GM12878 (cell line): Measurements from ENCODE around the gene ASB2. TPM values are rescaled to one million over a fixed set of nuclear protein-coding genes. Genes with fewer than 3 reads are reported as not detected.
A peak's percentile ranks its signal among the peaks of the same experiment; 100 is the strongest.

Source experiments
- ATAC-seq: fragments of 200-7000 bp; cut with Tn5 transposase; 3 replicates; pipeline ENCODE4 v1.9.1; 2020; ENCODE audit warnings: mild to moderate bottlenecking, moderate library complexity
- BruUV-seq: library from RNA; stranded (reverse); fragments of 400-500 nt; replicated peaks from 2 replicates; lab custom pipeline; 2021; lab: Mats Ljungman, UMichigan
- CTCF ChIA-PET: fragments of 300-600 bp; sonication (Branson Sonifier 250); formaldehyde crosslinking; extraction: SDS; loops from one replicate; lab custom pipeline; 2021; ENCODE audit warnings: inconsistent platforms; lab: Yijun Ruan, JAX
- POLR2A ChIA-PET: fragments of 350-600 bp; formaldehyde crosslinking; extraction: SDS; loops from one replicate; lab custom pipeline; 2021; ENCODE audit warnings: inconsistent platforms; lab: Charles Lee
- RAD21 ChIA-PET: fragments of 300-600 bp; sonication (Branson Sonifier 250); formaldehyde crosslinking; loops from one replicate; lab custom pipeline; 2023; ENCODE audit warnings: antibody characterized with exemption; ENCODE audit not compliant: unreplicated experiment; lab: Charles Lee
- SMC1A ChIA-PET: fragments of 300-600 bp; sonication (Branson Sonifier 250); formaldehyde crosslinking; loops from one replicate; lab custom pipeline; 2023; ENCODE audit not compliant: unreplicated experiment, uncharacterized antibody; lab: Charles Lee
- DNase-seq: peaks from one replicate; pipeline ENCODE4 v3.0.0-alpha.2; 2011; ENCODE audit warnings: low read depth, low spot score
- FAIRE-seq: peaks from 3 replicates; lab custom pipeline; 2011; peaks lifted over from hg19 to GRCh38; lab: Jason Lieb, UNC
- H2AFZ ChIP-seq: 2 replicates; pipeline ENCODE4 v1.6.0; 2011; ENCODE audit warnings: low read depth, low read length, control low read depth; ENCODE audit not compliant: control insufficient read depth
- H3K27ac ChIP-seq: 2 replicates; pipeline ENCODE4 v1.5.1; 2011; ENCODE audit warnings: control low read depth; ENCODE audit not compliant: control insufficient read depth, insufficient read depth
- H3K27me3 ChIP-seq, 2 experiments: replicated peaks in 1 of 2; 2 replicates each; pipeline versions ENCODE4 v1.6.0 to v1.6.1; 2011; ENCODE audit warnings: low read length in 1 of 2; ENCODE audit not compliant: control insufficient read depth in 2 of 2, insufficient read depth in 2 of 2
- H3K36me3 ChIP-seq, 2 experiments: 2 replicates each; pipeline ENCODE4 v1.5.1; 2011; ENCODE audit warnings: low read length in 1 of 2; ENCODE audit not compliant: control insufficient read depth in 2 of 2, insufficient read depth in 2 of 2
- H3K4me1 ChIP-seq: 2 replicates; pipeline ENCODE4 v1.6.1; 2011; ENCODE audit warnings: mild to moderate bottlenecking, low read length, moderate library complexity, mixed read lengths; ENCODE audit not compliant: control insufficient read depth, insufficient read depth
- H3K4me2 ChIP-seq: 2 replicates; pipeline ENCODE4 v1.6.0; 2011; ENCODE audit warnings: control low read depth; ENCODE audit not compliant: control insufficient read depth, insufficient read depth
- H3K4me3 ChIP-seq: fragments of 200-600 bp; sonication (generic); 2 replicates; pipeline ENCODE4 v1.5.1; 2016
- H3K79me2 ChIP-seq: 2 replicates; pipeline ENCODE4 v1.6.0; 2011; ENCODE audit warnings: low read length; ENCODE audit not compliant: control insufficient read depth, insufficient read depth
- H3K9ac ChIP-seq: 2 replicates; pipeline ENCODE4 v1.8.0; 2011; ENCODE audit warnings: low read length, control low read depth, mixed read lengths; ENCODE audit not compliant: control insufficient read depth, insufficient read depth
- H3K9me3 ChIP-seq: replicated peaks from 3 replicates; pipeline ENCODE4 v1.5.1; 2011; ENCODE audit warnings: mild to moderate bottlenecking, low read length; ENCODE audit not compliant: control insufficient read depth, insufficient read depth
- H4K20me1 ChIP-seq: 2 replicates; pipeline ENCODE4 v1.6.0; 2011; ENCODE audit not compliant: control insufficient read depth, insufficient read depth
- BRCA1 ChIP-seq: IDR thresholded peaks from 2 replicates; pipeline ENCODE4 v1.6.1; 2011; ENCODE audit warnings: low read depth, low read length, improper control_type of control experiment
- CHD2 ChIP-seq: IDR thresholded peaks from 2 replicates; pipeline ENCODE4 v1.6.1; 2011; ENCODE audit warnings: low read depth, low read length, improper control_type of control experiment, borderline replicate concordance
- MEF2A ChIP-seq: IDR thresholded peaks from 2 replicates; pipeline ENCODE4 v1.6.1; 2011; ENCODE audit warnings: low read depth, mild to moderate bottlenecking, low read length, moderate library complexity; ENCODE audit not compliant: insufficient read depth
- NFXL1 ChIP-seq: fragments of 450-650 bp; IDR thresholded peaks from 2 replicates; pipeline ENCODE4 v1.6.1; 2017; ENCODE audit warnings: antibody characterized with exemption, mild to moderate bottlenecking, borderline replicate concordance
- NR2F1 ChIP-seq: fragments of 450-650 bp; conservative IDR thresholded peaks from 2 replicates; pipeline ENCODE4 v1.6.1; 2017; ENCODE audit warnings: mild to moderate bottlenecking
- RAD21 ChIP-seq: IDR thresholded peaks from 2 replicates; pipeline ENCODE4 v1.6.1; 2011; ENCODE audit warnings: mild to moderate bottlenecking, low read depth, low read length, moderate library complexity; ENCODE audit not compliant: insufficient read depth
- RB1 ChIP-seq: fragments of 450-650 bp; formaldehyde crosslinking; IDR thresholded peaks from 2 replicates; pipeline ENCODE4 v1.6.1; 2017; ENCODE audit warnings: mild to moderate bottlenecking, borderline replicate concordance
- RUNX3 ChIP-seq: IDR thresholded peaks from 2 replicates; pipeline ENCODE4 v1.6.1; 2012; ENCODE audit warnings: low read length, inconsistent platforms
- ZZZ3 ChIP-seq: IDR thresholded peaks from 2 replicates; pipeline ENCODE4 v1.6.1; 2011; ENCODE audit warnings: low read depth; ENCODE audit not compliant: control insufficient read depth, insufficient read length
- WGBS: methylation state at CpG from one replicate; pipeline ENCODE4 v1.1.6; 2016; ENCODE audit warnings: low lambda C conversion rate; ENCODE audit not compliant: insufficient replicate concordance, insufficient coverage; ENCODE audit errors: missing lambda C conversion rate; 5-methylcytosine and 5-hydroxymethylcytosine counted together
- in situ Hi-C: fragments of 300-500 bp; cut with MboI; formaldehyde crosslinking; loops from 9 replicates; pipeline ENCODE4 v1.14.3; 2018; ENCODE audit warnings: mixed read lengths
- intact Hi-C: fragments of 100-400 bp; cut with micrococcal nuclease; formaldehyde crosslinking; loops from one replicate; pipeline ENCODE4 v1.14.2; 2022; ENCODE audit not compliant: unreplicated experiment
- polyA plus RNA-seq, 11 experiments: library from polyadenylated mRNA; depleted of rRNA in 4 of 11; unstranded in 6 of 11; stranded (reverse) in 5 of 11; fragments of >200 nt; fragmentation: Nextera tagmentation in 4 of 11; fragmentation: Illumina TruSeq in 1 of 11; extraction: Ambion mirVana in 4 of 11; extraction: Trizol in 1 of 11; gene quantifications; 1 replicate in 1 of 11; 2 replicates in 10 of 11; pipeline versions ENCODE4 v1.2.1 to v1.2.3, GENCODE V29; 2011 to 2016; ENCODE audit warnings: inconsistent platforms in 2 of 11, missing spikeins in 2 of 11, low read depth in 1 of 11
- total RNA-seq, 4 experiments: library from RNA; depleted of rRNA in 3 of 4; stranded (reverse); fragments of >200 nt in 3 of 4; fragmentation: Illumina TruSeq in 1 of 4; extraction: Trizol in 1 of 4; gene quantifications; 2 replicates each; pipeline versions ENCODE4 v1.2.1 to v1.2.3, GENCODE V29; 2013 to 2021
- TF ChIP-seq, protein P1 (sequence below): fragments of 450-650 bp; IDR thresholded peaks from 2 replicates; pipeline ENCODE4 v1.6.1; 2018; ENCODE audit warnings: mild to moderate bottlenecking, low read depth, moderate library complexity; ENCODE audit not compliant: partially characterized antibody

The ASB2 gene
- total and polyA plus RNA-seq, 10 of the 15 experiments (the other 5 are each of a cell fraction or from before 2014, with no cell fraction given): 3.0 to 54.8 (median 33.5) TPM

GRCh38 chr14:94021416-94022157 is 45.2 kb upstream of the ASB2 start:
- Histone ChIP-seq H3K27me3 (peaks cover 0 to under 1% of the 10 kb centered on the region in 2 experiments; a peak in 1 of 4 replicates), H3K4me3 (no peak overlapping the region), H3K79me2 (no peaks in the 10 kb centered on the region), H3K4me2 (0 out of 2 replicates have a peak overlapping the region, but pooled peaks have one; percentile 7), H3K36me3 (no peaks in the 10 kb centered on the region), H4K20me1 (no peaks in the 10 kb centered on the region), H2AFZ (no peak overlapping the region), H3K9me3 (no peaks in the 10 kb centered on the region)
- intact Hi-C loops: no loop called here
- WGBS: 52% methylated on average over 10 of the region's 10 CpGs
- DNase-seq: no peak
- POLR2A ChIA-PET: interaction anchor here (0.5 to 0.7 kb wide), 2 partner anchors 19 to 110 kb away, joined by 3 to 6 read pairs; no protein-coding TSS in a partner anchor
- SMC1A ChIA-PET: interaction anchor here (0.5 to 1.8 kb wide), 5 partner anchors 11 to 159 kb away, joined by 3 to 6 read pairs (median 5); no protein-coding TSS in a partner anchor
- peak; percentile 63 for TF ChIP-seq RUNX3
- 0 out of 2 replicates have a peak, but pooled peaks have one; percentile 30 for TF ChIP-seq NR2F1
- no peak for TF ChIP-seq ZZZ3
- TF ChIP-seq, all 136 proteins: peak for 2
- Histone ChIP-seq H3K4me1 (peaks cover 10% of the 10 kb centered on the region), H3K27ac (no peak overlapping the region), H3K9ac (no peak overlapping the region)
- ChIA-PET CTCF (interaction anchor here (0.8 to 6.8 kb wide), 7 partner anchors 15 to 115 kb away, joined by 3 to 34 read pairs (median 3); no protein-coding TSS in a partner anchor), RAD21 (interaction anchor here (2.0 kb wide), 1 partner anchor 82 kb away, joined by 7 read pairs; no protein-coding TSS in a partner anchor)
- in situ Hi-C loops: no loop called here
- ATAC-seq: no peak
- no TSS peak for BruUV-seq
- no peak for FAIRE-seq

- Histone ChIP-seq H3K9ac (no peak overlapping the region), H3K4me1 (peaks cover 10% of the 10 kb centered on the region), H3K79me2 (no peaks in the 10 kb centered on the region), H3K27ac (no peak overlapping the region), H4K20me1 (no peaks in the 10 kb centered on the region), H3K27me3 (peaks cover 0 to 2% of the 10 kb centered on the region in 2 experiments; a peak in 1 of 4 replicates), H3K9me3 (no peaks in the 10 kb centered on the region), H3K36me3 (no peaks in the 10 kb centered on the region), H3K4me3 (no peak overlapping the region), H2AFZ (no peak overlapping the region), H3K4me2 (no peak overlapping the region)
- ChIA-PET POLR2A (interaction anchor here (0.5 to 0.7 kb wide), 2 partner anchors 19 to 110 kb away, joined by 3 to 6 read pairs; no protein-coding TSS in a partner anchor), CTCF (interaction anchor here (0.8 to 6.8 kb wide), 5 partner anchors 16 to 116 kb away, joined by 3 to 34 read pairs (median 4); no protein-coding TSS in a partner anchor), RAD21 (interaction anchor here (2.0 kb wide), 1 partner anchor 81 kb away, joined by 7 read pairs; no protein-coding TSS in a partner anchor), SMC1A (interaction anchor here (0.5 to 1.8 kb wide), 5 partner anchors 10 to 159 kb away, joined by 3 to 6 read pairs (median 3); no protein-coding TSS in a partner anchor)
- ATAC-seq (0 out of 3 replicates have a peak, but pooled peaks have one; percentile 11), FAIRE-seq (no peak), DNase-seq (no peak)
- intact Hi-C loops (no loop called here), in situ Hi-C loops (no loop called here)
- 19% methylated on average over 2 of the region's 2 CpGs for WGBS
- BruUV-seq: no TSS peak
- TF ChIP-seq MEF2A (no peak), CHD2 (no peak), BRCA1 (no peak), RB1 (no peak), RAD21 (no peak), NFXL1 (no peak)
- TF ChIP-seq, protein P1, sequence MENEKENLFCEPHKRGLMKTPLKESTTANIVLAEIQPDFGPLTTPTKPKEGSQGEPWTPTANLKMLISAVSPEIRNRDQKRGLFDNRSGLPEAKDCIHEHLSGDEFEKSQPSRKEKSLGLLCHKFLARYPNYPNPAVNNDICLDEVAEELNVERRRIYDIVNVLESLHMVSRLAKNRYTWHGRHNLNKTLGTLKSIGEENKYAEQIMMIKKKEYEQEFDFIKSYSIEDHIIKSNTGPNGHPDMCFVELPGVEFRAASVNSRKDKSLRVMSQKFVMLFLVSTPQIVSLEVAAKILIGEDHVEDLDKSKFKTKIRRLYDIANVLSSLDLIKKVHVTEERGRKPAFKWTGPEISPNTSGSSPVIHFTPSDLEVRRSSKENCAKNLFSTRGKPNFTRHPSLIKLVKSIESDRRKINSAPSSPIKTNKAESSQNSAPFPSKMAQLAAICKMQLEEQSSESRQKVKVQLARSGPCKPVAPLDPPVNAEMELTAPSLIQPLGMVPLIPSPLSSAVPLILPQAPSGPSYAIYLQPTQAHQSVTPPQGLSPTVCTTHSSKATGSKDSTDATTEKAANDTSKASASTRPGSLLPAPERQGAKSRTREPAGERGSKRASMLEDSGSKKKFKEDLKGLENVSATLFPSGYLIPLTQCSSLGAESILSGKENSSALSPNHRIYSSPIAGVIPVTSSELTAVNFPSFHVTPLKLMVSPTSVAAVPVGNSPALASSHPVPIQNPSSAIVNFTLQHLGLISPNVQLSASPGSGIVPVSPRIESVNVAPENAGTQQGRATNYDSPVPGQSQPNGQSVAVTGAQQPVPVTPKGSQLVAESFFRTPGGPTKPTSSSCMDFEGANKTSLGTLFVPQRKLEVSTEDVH: no peak
These were observed 44.6 kb upstream of the ASB2 start for GRCh38 chr14:94021001-94021400.
